NCI-H1092 (cell line): ENCODE results near the gene PRDM16.

ENCODE experiments used
- DNase-seq: peaks from one replicate; lab custom pipeline; 2025; lab: John Stamatoyannopoulos, UW

The PRDM16 gene

GRCh38 chr1:3244025-3244926 lies 175.3 kb downstream of the PRDM16 start:
- DNase-seq = no peak

GRCh38 chr1:3244927-3245315 lies 175.9 kb downstream of the PRDM16 start:
- DNase-seq = no peak

- no peak for DNase-seq
These were observed 176.3 kb downstream of the PRDM16 start for GRCh38 chr1:3245344-3245743.

- no peak for DNase-seq
These were observed 176.8 kb downstream of the PRDM16 start for GRCh38 chr1:3245768-3246167.

- no peak for DNase-seq
These were observed 177.2 kb downstream of the PRDM16 start for GRCh38 chr1:3246251-3246650.

- DNase-seq = no peak
These were observed 178.6 kb downstream of the PRDM16 start for GRCh38 chr1:3247521-3248121.

GRCh38 chr1:3248155-3249141 lies 179.4 kb downstream of the PRDM16 start:
- DNase-seq = no peak

GRCh38 chr1:3249231-3249630 lies 180.2 kb downstream of the PRDM16 start:
- no peak for DNase-seq

- DNase-seq = no peak
These were observed 180.9 kb downstream of the PRDM16 start for GRCh38 chr1:3249631-3250501.

- DNase-seq = no peak
These were observed 181.6 kb downstream of the PRDM16 start for GRCh38 chr1:3250624-3251023.

- DNase-seq = no peak
These were observed 182.2 kb downstream of the PRDM16 start for GRCh38 chr1:3251099-3251806.

GRCh38 chr1:3251807-3252428 lies 182.9 kb downstream of the PRDM16 start:
- no peak for DNase-seq

- DNase-seq = no peak
These were observed 186.7 kb downstream of the PRDM16 start for GRCh38 chr1:3255680-3256079.

- no peak for DNase-seq
These were observed 188.8 kb downstream of the PRDM16 start for GRCh38 chr1:3257788-3258187.

GRCh38 chr1:3258386-3259003 lies 189.5 kb downstream of the PRDM16 start:
- no peak for DNase-seq

GRCh38 chr1:3259020-3259419 lies 190.0 kb downstream of the PRDM16 start:
- DNase-seq = no peak

- DNase-seq = peak; percentile 80
These were observed 192.3 kb downstream of the PRDM16 start for GRCh38 chr1:3261007-3261968.

GRCh38 chr1:3261969-3262579 lies 193.1 kb downstream of the PRDM16 start:
- DNase-seq = no peak
